Endothelial cell of umbilical vein (primary cell): ENCODE results near the gene ZBTB17.

Source experiments
- CTCF ChIP-seq, 2 donors: IDR thresholded peaks; 1 replicate in 1 of 2; 2 replicates in 1 of 2; pipeline ENCODE4 v1.5.1; 2011; ENCODE audit warnings: low read length in 2 of 2, mild to moderate bottlenecking in 2 of 2, moderate library complexity in 2 of 2, control low read depth in 1 of 2, inconsistent platforms in 1 of 2, low read depth in 1 of 2; ENCODE audit not compliant: insufficient read depth in 1 of 2; ENCODE audit errors: extremely low read depth in 1 of 2
- EZH2 ChIP-seq: IDR thresholded peaks from 2 replicates; pipeline ENCODE4 v1.6.1; 2012; ENCODE audit warnings: borderline replicate concordance, low read depth, mild to moderate bottlenecking, moderate library complexity, low read length, inconsistent platforms; ENCODE audit not compliant: severe bottlenecking
- JUN ChIP-seq: IDR thresholded peaks from 2 replicates; pipeline ENCODE4 v1.6.1; 2011; ENCODE audit warnings: borderline replicate concordance, low read depth; ENCODE audit not compliant: insufficient read length, insufficient read depth
- MAX ChIP-seq: IDR thresholded peaks from 2 replicates; pipeline ENCODE4 v1.6.1; 2011; ENCODE audit not compliant: insufficient read depth, insufficient read length
- MYC ChIP-seq: IDR thresholded peaks from one replicate; pipeline ENCODE4 v1.6.1; 2011; ENCODE audit warnings: mild to moderate bottlenecking, low read depth, low read length
- POLR2A ChIP-seq: IDR thresholded peaks from 2 replicates; pipeline ENCODE4 v1.6.1; 2012; ENCODE audit warnings: low read depth, mild to moderate bottlenecking, control low read depth, low read length
- POLR2AphosphoS5 ChIP-seq: IDR thresholded peaks from 2 replicates; pipeline ENCODE4 v1.6.1; 2012; ENCODE audit warnings: low read depth, mild to moderate bottlenecking, control low read depth, low read length, moderate library complexity; ENCODE audit not compliant: insufficient read depth

- TF ChIP-seq POLR2AphosphoS5 (no peak), CTCF (IDR thresholded peaks at IDR 0.05; ENCODE audit: extremely low read depth in 1 of 2, insufficient read depth in 1 of 2, low read depth in 1 of 2, low read length in 2 of 2) (no peak), MAX (no peak), POLR2A (no peak), EZH2 (no peak), MYC (no peak), JUN (no peak)
Observed at GRCh38 chr1:15943328-15943991, 32.4 kb downstream of the ZBTB17 start.
